ENCODE results near the gene GSTK1.

DNA sequence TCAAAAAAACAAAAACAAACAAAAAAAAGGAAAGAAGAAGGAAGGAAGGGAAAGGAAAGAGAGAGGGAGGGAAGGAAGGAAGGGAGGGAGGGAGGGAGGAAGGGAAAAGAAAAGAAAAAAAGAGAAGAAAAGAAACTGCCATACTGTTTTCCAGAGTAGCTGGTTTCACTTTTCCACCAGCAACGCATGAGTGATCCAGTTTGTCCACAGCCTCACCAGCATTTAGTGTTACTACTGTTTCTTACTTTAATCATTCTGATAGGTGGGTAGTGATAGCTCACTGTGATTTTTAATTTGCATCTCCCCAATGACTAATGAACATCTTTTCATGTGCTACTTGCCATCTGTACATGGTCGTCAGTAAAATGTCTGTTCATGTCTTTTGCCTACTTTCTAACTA is 9.6 kb downstream of the GSTK1 start:
- TF ChIP-seq, protein P1, sequence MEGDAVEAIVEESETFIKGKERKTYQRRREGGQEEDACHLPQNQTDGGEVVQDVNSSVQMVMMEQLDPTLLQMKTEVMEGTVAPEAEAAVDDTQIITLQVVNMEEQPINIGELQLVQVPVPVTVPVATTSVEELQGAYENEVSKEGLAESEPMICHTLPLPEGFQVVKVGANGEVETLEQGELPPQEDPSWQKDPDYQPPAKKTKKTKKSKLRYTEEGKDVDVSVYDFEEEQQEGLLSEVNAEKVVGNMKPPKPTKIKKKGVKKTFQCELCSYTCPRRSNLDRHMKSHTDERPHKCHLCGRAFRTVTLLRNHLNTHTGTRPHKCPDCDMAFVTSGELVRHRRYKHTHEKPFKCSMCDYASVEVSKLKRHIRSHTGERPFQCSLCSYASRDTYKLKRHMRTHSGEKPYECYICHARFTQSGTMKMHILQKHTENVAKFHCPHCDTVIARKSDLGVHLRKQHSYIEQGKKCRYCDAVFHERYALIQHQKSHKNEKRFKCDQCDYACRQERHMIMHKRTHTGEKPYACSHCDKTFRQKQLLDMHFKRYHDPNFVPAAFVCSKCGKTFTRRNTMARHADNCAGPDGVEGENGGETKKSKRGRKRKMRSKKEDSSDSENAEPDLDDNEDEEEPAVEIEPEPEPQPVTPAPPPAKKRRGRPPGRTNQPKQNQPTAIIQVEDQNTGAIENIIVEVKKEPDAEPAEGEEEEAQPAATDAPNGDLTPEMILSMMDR (IDR thresholded peaks at IDR 0.05), result no peak
- TF ChIP-seq POLR2A (IDR thresholded peaks at IDR 0.05), result no peak
